Vagina (tissue), 2 donors: ENCODE results near the gene SLC27A3.

Experiments used
- CTCF ChIP-seq, 3 experiments: fragments of 450-650 bp in 2 of 3; fragments of 200-600 bp in 1 of 3; sonication (generic) in 1 of 3; IDR thresholded peaks; one replicate each; pipeline ENCODE4 v1.5.1; 2017 to 2019; ENCODE audit warnings: antibody characterized with exemption in 3 of 3, mild to moderate bottlenecking in 2 of 3, moderate library complexity in 2 of 3
- POLR2A ChIP-seq, 2 donors: fragments of 450-650 bp; IDR thresholded peaks; one replicate each; pipeline ENCODE4 v1.6.1; 2017; ENCODE audit warnings: antibody characterized with exemption in 2 of 2, mild to moderate bottlenecking in 2 of 2, moderate library complexity in 2 of 2
- POLR2AphosphoS5 ChIP-seq, 2 donors: sonication (generic); formaldehyde crosslinking; IDR thresholded peaks; one replicate each; pipeline ENCODE4 v1.9.0; 2017; ENCODE audit warnings: antibody characterized with exemption in 2 of 2, mild to moderate bottlenecking in 2 of 2, low read depth in 1 of 2; ENCODE audit not compliant: insufficient read depth in 1 of 2

- no peak for TF ChIP-seq CTCF (IDR thresholded peaks at IDR 0.05)
- TF ChIP-seq POLR2A (IDR thresholded peaks at IDR 0.05) = no peak
- TF ChIP-seq POLR2AphosphoS5 (IDR thresholded peaks at IDR 0.05; ENCODE audit: insufficient read depth in 1 of 2, low read depth in 1 of 2) = no peak
Observed at GRCh38 chr1:153792631-153793041, 17.4 kb downstream of the SLC27A3 start.
